ENCODE data around the gene CPE. TPM values are rescaled to one million over a fixed set of nuclear protein-coding genes. Genes with fewer than 3 reads are reported as not detected.

Gene CPE
- total and polyA plus RNA-seq, 2 of the 4 experiments (the other 2 are of a cell fraction), result 3.6 to 13.5 TPM

DNA sequence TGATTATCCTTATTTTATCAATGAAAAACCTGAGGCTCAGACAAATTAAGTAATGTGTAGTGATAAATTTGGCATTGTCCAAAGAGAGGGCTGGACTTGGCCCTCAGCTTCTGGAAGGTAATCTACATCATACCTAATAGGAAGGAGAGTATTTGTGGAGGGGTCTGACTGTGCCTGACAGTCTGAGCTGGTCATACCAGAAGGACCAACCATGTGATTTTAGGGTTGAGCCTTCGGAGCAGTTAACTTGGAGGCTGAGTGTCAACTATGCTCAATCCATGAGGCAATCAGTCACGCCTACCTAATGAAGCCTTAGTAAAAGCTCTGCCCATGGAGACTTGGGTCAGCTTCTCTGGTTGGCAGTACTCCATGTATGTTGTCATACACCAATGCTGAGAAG lies 136.4 kb downstream of the CPE start:
- dilution Hi-C loops (cut with HindIII; ENCODE audit: low sequenced_read_pairs, unreplicated experiment), result no loop called here
- H3K4ac ChIP-seq (ENCODE audit: low read depth, low read length), result no peak overlapping the region

More for the DNA sequence above, 136.4 kb downstream of the CPE start:
- Histone ChIP-seq H4K91ac (ENCODE audit: insufficient read depth, low read depth, low read length) (no peak overlapping the region), H2AK5ac (ENCODE audit: low read depth, low read length) (no peak overlapping the region), H3K4me1 (ENCODE audit: control insufficient read depth, insufficient read depth, low read length) (no peaks in the 10 kb centered on the region), H3K56ac (ENCODE audit: extremely low read depth, insufficient read depth, low read length) (no peak overlapping the region), H3K23ac (ENCODE audit: low read depth, low read length) (no peak overlapping the region), H4K5ac (ENCODE audit: low read depth, low read length) (no peak overlapping the region), H3K9ac (ENCODE audit: low read depth, low read length) (no peak overlapping the region), H2BK15ac (ENCODE audit: low read depth, low read length) (no peak overlapping the region), H3K9me3 (ENCODE audit: control insufficient read depth, insufficient read depth, low read length) (no peaks in the 10 kb centered on the region), H3K79me1 (ENCODE audit: low read depth in 1 of 2, low read length in 2 of 2) (no peaks in the 10 kb centered on the region), H4K8ac (ENCODE audit: low read depth in 2 of 2, low read length in 2 of 2) (no peak overlapping the region), H4K20me1 (ENCODE audit: insufficient read depth, low read length) (no peaks in the 10 kb centered on the region), H3K4me3 (ENCODE audit: insufficient read depth, low read depth, low read length) (no peak overlapping the region), H2AK9ac (replicated peaks; ENCODE audit: low read depth, low read length, poor library complexity) (no peak overlapping the region), H3K27me3 (ENCODE audit: control insufficient read depth, insufficient read depth, low read length) (no peaks in the 10 kb centered on the region; the same call in 1 of the 2 replicates), H3K36me3 (ENCODE audit: control insufficient read depth, insufficient read depth, low read length) (no peaks in the 10 kb centered on the region), H3K18ac (ENCODE audit: low read depth, low read length) (no peak overlapping the region), H2BK5ac (ENCODE audit: low read depth, low read length, poor library complexity, severe bottlenecking) (no peak overlapping the region), H3K27ac (ENCODE audit: insufficient read depth, low read length) (no peak overlapping the region), H2AFZ (replicated peaks; ENCODE audit: low read length, poor library complexity) (no peak overlapping the region), H3K14ac (replicated peaks; ENCODE audit: low read depth, low read length) (no peak overlapping the region), H3K4me2 (ENCODE audit: low read depth, low read length) (no peak overlapping the region), H2BK20ac (ENCODE audit: low read depth, low read length) (no peak overlapping the region), H3K9me1 (ENCODE audit: insufficient read depth, low read length) (no peaks in the 10 kb centered on the region), H2BK120ac (ENCODE audit: low read depth, low read length) (no peak overlapping the region)
- no peak for DNase-seq
- in situ Hi-C loops (cut with MboI; ENCODE audit: low sequenced_read_pairs) (no loop called here), intact Hi-C loops (cut with micrococcal nuclease) (no loop called here)
- 85% methylated on average over 2 of the region's 2 CpGs; no CpG with 5 or more reads in 1 of the 2 experiments for WGBS, 2 experiments (ENCODE audit: extremely low coverage in 2 of 2, insufficient read length in 1 of 2)
- TF ChIP-seq BHLHE40 (IDR thresholded peaks at IDR 0.05; ENCODE audit: low read depth, low read length), result no peak
- no peak for TF ChIP-seq RCOR1 (IDR thresholded peaks at IDR 0.05; ENCODE audit: insufficient replicate concordance, low read length)
- TF ChIP-seq MAFK (IDR thresholded peaks at IDR 0.05; ENCODE audit: low read depth, low read length), result no peak
- TF ChIP-seq, protein P1, sequence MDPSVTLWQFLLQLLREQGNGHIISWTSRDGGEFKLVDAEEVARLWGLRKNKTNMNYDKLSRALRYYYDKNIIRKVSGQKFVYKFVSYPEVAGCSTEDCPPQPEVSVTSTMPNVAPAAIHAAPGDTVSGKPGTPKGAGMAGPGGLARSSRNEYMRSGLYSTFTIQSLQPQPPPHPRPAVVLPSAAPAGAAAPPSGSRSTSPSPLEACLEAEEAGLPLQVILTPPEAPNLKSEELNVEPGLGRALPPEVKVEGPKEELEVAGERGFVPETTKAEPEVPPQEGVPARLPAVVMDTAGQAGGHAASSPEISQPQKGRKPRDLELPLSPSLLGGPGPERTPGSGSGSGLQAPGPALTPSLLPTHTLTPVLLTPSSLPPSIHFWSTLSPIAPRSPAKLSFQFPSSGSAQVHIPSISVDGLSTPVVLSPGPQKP (IDR thresholded peaks at IDR 0.05; ENCODE audit: borderline replicate concordance, low read depth, low read length), result no peak
- TF ChIP-seq CEBPB (IDR thresholded peaks at IDR 0.05; ENCODE audit: low read depth, low read length), result no peak
- no peak for TF ChIP-seq SMC3 (IDR thresholded peaks at IDR 0.05; ENCODE audit: low read depth, low read length)
- no peak for TF ChIP-seq RAD21 (IDR thresholded peaks at IDR 0.05; ENCODE audit: low read length)
- TF ChIP-seq, protein P2, sequence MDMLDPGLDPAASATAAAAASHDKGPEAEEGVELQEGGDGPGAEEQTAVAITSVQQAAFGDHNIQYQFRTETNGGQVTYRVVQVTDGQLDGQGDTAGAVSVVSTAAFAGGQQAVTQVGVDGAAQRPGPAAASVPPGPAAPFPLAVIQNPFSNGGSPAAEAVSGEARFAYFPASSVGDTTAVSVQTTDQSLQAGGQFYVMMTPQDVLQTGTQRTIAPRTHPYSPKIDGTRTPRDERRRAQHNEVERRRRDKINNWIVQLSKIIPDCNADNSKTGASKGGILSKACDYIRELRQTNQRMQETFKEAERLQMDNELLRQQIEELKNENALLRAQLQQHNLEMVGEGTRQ (IDR thresholded peaks at IDR 0.05; ENCODE audit: low read depth, low read length), result no peak
- no peak for TF ChIP-seq MAZ (IDR thresholded peaks at IDR 0.05; ENCODE audit: borderline replicate concordance, low read depth, low read length)
- TF ChIP-seq, protein P3, sequence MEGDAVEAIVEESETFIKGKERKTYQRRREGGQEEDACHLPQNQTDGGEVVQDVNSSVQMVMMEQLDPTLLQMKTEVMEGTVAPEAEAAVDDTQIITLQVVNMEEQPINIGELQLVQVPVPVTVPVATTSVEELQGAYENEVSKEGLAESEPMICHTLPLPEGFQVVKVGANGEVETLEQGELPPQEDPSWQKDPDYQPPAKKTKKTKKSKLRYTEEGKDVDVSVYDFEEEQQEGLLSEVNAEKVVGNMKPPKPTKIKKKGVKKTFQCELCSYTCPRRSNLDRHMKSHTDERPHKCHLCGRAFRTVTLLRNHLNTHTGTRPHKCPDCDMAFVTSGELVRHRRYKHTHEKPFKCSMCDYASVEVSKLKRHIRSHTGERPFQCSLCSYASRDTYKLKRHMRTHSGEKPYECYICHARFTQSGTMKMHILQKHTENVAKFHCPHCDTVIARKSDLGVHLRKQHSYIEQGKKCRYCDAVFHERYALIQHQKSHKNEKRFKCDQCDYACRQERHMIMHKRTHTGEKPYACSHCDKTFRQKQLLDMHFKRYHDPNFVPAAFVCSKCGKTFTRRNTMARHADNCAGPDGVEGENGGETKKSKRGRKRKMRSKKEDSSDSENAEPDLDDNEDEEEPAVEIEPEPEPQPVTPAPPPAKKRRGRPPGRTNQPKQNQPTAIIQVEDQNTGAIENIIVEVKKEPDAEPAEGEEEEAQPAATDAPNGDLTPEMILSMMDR (conservative IDR thresholded peaks at IDR 0.05; ENCODE audit: low read depth, low read length), result no peak
- no peak for TF ChIP-seq CHD1 (IDR thresholded peaks at IDR 0.05; ENCODE audit: low read depth, low read length)
- TF ChIP-seq FOS (IDR thresholded peaks at IDR 0.05; ENCODE audit: low read depth, low read length), result no peak
- TF ChIP-seq NFE2L2 (IDR thresholded peaks at IDR 0.05; ENCODE audit: low read depth, low read length), result no peak
- TF ChIP-seq POLR2A (IDR thresholded peaks at IDR 0.05; ENCODE audit: low read depth, low read length), result no peak
- TF ChIP-seq RFX5 (IDR thresholded peaks at IDR 0.05; ENCODE audit: low read depth, low read length), result no peak
- no peak for TF ChIP-seq MXI1 (IDR thresholded peaks at IDR 0.05; ENCODE audit: borderline replicate concordance, low read depth, low read length)
- no peak for ATAC-seq (ENCODE audit: low read depth)
- BruUV-seq (replicated peaks), result no TSS peak
- POLR2A ChIA-PET (ENCODE audit: unreplicated experiment), result no interaction called here
- CTCF ChIA-PET, result interaction anchor here (0.6 to 1.0 kb wide), 2 partner anchors 14 to 21 kb away, joined by 3 to 4 read pairs; no protein-coding TSS in a partner anchor
